Peyer's patch (tissue), 4 donors: ENCODE results near the gene CENPT.
A peak's percentile ranks its signal among the peaks of the same experiment; 100 is the strongest.

Experiments
- POLR2A ChIP-seq, 2 donors: fragments of 450-650 bp; IDR thresholded peaks; one replicate each; pipeline ENCODE4 v1.5.1; 2017; ENCODE audit warnings: antibody characterized with exemption in 2 of 2, mild to moderate bottlenecking in 2 of 2, moderate library complexity in 2 of 2
- TF ChIP-seq, protein P1 (sequence below), 6 experiments: fragments of 450-650 bp in 4 of 6; fragments of 200-600 bp in 2 of 6; sonication (generic) in 1 of 6; IDR thresholded peaks; one replicate each; pipeline ENCODE4 v1.5.1; 2017 to 2019; ENCODE audit warnings: antibody characterized with exemption in 6 of 6, mild to moderate bottlenecking in 3 of 6, moderate library complexity in 1 of 6

DNA sequence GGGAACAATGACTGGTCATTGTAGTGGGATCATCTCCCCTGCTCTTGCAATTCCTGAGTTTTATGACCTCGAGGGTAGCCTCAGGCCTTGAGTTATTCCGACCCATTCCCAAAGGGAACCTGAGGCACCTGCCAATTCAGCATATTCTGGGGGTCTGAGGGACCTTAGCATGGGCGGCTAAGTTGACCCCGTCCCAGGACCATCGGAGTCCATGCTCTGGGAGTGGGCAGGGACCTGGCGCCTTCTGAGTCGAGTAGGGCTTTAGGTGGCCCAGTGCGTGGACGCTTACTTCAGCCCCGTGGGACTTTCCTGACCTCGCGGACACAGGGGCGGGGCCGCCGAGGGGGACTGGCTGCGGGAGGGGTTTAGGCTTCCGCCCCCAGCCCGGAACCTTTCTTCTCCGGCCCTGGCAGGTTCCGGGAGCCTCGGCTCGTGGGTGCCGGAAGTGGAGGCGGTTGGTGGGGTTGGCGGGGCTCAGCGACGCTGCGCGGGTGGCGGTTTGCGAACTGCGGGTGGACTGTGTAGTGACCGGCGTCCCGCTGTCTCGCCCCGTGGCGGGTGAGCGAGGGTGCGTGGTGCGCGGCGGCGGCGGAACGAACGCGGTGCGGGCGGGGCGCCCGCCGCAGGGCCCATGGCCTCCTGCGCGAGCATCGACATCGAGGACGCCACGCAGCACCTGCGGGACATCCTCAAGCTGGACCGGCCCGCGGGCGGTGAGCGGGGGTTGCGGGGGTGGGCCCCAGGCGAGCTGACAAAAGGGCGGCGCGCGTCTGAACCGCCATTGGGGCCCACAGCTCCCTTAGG lies 25.3 kb upstream of the CENPT start, which contains the start of gene EDC4:
- TF ChIP-seq, protein P1, sequence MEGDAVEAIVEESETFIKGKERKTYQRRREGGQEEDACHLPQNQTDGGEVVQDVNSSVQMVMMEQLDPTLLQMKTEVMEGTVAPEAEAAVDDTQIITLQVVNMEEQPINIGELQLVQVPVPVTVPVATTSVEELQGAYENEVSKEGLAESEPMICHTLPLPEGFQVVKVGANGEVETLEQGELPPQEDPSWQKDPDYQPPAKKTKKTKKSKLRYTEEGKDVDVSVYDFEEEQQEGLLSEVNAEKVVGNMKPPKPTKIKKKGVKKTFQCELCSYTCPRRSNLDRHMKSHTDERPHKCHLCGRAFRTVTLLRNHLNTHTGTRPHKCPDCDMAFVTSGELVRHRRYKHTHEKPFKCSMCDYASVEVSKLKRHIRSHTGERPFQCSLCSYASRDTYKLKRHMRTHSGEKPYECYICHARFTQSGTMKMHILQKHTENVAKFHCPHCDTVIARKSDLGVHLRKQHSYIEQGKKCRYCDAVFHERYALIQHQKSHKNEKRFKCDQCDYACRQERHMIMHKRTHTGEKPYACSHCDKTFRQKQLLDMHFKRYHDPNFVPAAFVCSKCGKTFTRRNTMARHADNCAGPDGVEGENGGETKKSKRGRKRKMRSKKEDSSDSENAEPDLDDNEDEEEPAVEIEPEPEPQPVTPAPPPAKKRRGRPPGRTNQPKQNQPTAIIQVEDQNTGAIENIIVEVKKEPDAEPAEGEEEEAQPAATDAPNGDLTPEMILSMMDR (IDR thresholded peaks at IDR 0.05): no peak
- peak; percentile 54 to 62 for TF ChIP-seq POLR2A (IDR thresholded peaks at IDR 0.05)
